Upper lobe of left lung (tissue), 6 donors: ENCODE measurements around the gene TTLL12. TPM values are rescaled to one million over a fixed set of nuclear protein-coding genes. Genes with fewer than 3 reads are reported as not detected.

Experiments
- ATAC-seq, 2 donors: fragments of 200-7000 bp; cut with Tn5 transposase; one replicate each; pipeline ENCODE4 v1.9.1; 2022; ENCODE audit warnings: mild to moderate bottlenecking in 2 of 2, moderate library complexity in 2 of 2; ENCODE audit not compliant: low FRiP score in 2 of 2
- DNase-seq, 2 donors: peaks; one replicate each; pipeline ENCODE4 v3.0.0-alpha.2; 2019 to 2020
- H3K27ac ChIP-seq, 4 donors: fragments of 200-600 bp; sonication (generic); one replicate each; pipeline ENCODE4 v1.5.1; 2016 to 2019
- H3K27me3 ChIP-seq, 4 donors: fragments of 200-600 bp; sonication (generic); one replicate each; pipeline ENCODE4 v1.5.1; 2017 to 2019
- H3K36me3 ChIP-seq, 4 donors: fragments of 200-600 bp; sonication (generic); one replicate each; pipeline ENCODE4 v1.5.1; 2016 to 2019
- H3K4me1 ChIP-seq, 4 donors: fragments of 200-600 bp; sonication (generic); one replicate each; pipeline ENCODE4 v1.5.1; 2018 to 2019
- H3K4me3 ChIP-seq, 4 donors: fragments of 200-600 bp; sonication (generic); one replicate each; pipeline ENCODE4 v1.5.1; 2017 to 2019; ENCODE audit warnings: mild to moderate bottlenecking in 2 of 4, moderate library complexity in 1 of 4
- H3K9me3 ChIP-seq, 4 donors: fragments of 200-600 bp; sonication (generic); one replicate each; pipeline ENCODE4 v1.5.1; 2018 to 2019
- EP300 ChIP-seq, 4 donors: sonication (generic); formaldehyde crosslinking; IDR thresholded peaks; one replicate each; pipeline ENCODE4 v1.5.1; 2017; ENCODE audit warnings: antibody characterized with exemption in 4 of 4, control low read depth in 2 of 4
- POLR2A ChIP-seq, 4 donors: fragments of 450-650 bp; IDR thresholded peaks; one replicate each; pipeline ENCODE4 v1.5.1; 2016 to 2017; ENCODE audit warnings: antibody characterized with exemption in 4 of 4, mild to moderate bottlenecking in 2 of 4
- POLR2AphosphoS5 ChIP-seq, 2 donors: sonication (generic); formaldehyde crosslinking; IDR thresholded peaks; one replicate each; pipeline ENCODE4 v1.5.1; 2017; ENCODE audit warnings: antibody characterized with exemption in 2 of 2
- WGBS, 2 donors: methylation state at CpG; one replicate each; pipeline ENCODE4 v1.1.5; 2017 to 2018; 5-methylcytosine and 5-hydroxymethylcytosine counted together
- total RNA-seq, 6 donors: library from RNA; depleted of rRNA in 4 of 6; stranded (reverse); fragments of >200 nt in 4 of 6; gene quantifications; one replicate each; pipeline versions ENCODE4 v1.1.0 to v1.2.1, GENCODE V29; 2016 to 2021
- TF ChIP-seq, protein P1 (sequence below), 6 experiments: fragments of 450-650 bp in 4 of 6; fragments of 200-600 bp in 2 of 6; sonication (generic) in 2 of 6; IDR thresholded peaks; one replicate each; pipeline ENCODE4 v1.5.1; 2016 to 2019; ENCODE audit warnings: antibody characterized with exemption in 6 of 6
- donor health status: DM: no; HTN: no; CAD: no; lungs with moderate emphysema.
- donor health status: DM: no; HTN: yes; CAD: no; lungs with severe emphysema.

Gene TTLL12
- total RNA-seq, 6 donors from 2014 or later, result 19.6 to 49.2 (median 25.0) TPM

DNA sequence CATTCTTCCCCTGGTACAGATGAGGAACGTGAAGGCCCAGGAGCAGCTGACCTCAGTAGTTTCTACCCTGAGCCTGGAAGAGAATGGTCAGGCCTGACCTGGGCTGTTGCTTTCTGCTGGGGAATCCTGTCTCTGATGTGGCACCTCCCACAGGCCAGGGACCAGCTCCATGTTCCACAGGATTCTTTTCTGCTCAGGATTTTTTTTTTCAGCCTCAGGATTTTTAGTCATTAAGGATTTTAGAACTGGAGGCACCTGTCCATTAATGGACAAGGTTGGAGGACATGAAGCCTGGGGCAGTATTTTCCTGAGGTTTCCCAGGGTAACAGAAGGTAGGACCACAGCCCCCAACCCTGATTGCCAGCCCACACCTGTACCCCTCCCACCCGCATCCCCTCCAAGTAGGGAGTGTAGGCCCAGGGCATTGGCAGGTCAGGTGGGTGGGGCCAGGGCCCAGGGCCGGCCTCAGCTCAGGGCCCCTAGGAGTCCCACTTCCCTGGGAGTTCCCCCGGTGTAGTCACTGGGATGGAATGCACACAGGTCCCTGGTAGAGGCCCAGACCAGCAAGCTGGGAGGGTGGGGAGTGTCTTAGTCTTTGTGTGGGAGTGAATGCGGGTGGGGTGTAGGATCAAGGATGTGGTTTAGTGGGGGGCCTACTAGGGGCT lies 60.3 kb downstream of the TTLL12 start:
- ATAC-seq, result peak in 1 of 2 donors; percentile 6
- no peak for TF ChIP-seq POLR2A (IDR thresholded peaks at IDR 0.05)

DNA sequence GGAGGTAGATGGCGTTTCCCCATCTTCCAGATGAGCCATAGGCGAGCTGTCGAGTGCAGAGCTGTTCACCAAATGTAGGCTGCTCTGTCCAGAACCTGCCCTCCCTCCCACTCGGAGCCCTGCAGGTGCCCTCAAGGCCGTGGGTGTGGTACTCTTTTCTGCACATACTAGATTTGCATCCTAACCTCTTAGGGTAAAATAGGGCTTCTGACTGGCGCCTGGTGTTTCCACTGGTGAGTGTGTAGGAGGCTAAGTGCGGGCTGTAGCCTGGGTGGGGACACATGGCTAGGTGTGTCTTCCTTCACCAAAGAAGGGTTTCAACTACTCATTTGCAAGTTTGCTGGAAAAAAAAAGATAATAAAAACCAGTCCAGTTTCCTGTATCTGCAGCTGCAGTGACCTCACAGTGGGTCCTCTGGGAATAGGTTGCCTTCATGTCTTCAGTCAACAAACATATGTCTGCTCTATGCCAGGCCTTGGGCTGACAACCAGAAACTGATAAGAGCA lies 67.9 kb downstream of the TTLL12 start:
- H3K36me3 ChIP-seq, result no peaks in the 10 kb centered on the region
- H3K9me3 ChIP-seq, result no peaks in the 10 kb centered on the region
- H3K27ac ChIP-seq, result no peak overlapping the region
- WGBS, 2 donors, result 64 to 80% methylated on average over 7 of the region's 7 CpGs
- no peak for ATAC-seq
- peaks cover 0 to 8% (median 7%) of the 10 kb centered on the region in 4 donors for H3K4me1 ChIP-seq
- DNase-seq, result no peak
- H3K27me3 ChIP-seq, result no peaks in the 10 kb centered on the region
- TF ChIP-seq, protein P1, sequence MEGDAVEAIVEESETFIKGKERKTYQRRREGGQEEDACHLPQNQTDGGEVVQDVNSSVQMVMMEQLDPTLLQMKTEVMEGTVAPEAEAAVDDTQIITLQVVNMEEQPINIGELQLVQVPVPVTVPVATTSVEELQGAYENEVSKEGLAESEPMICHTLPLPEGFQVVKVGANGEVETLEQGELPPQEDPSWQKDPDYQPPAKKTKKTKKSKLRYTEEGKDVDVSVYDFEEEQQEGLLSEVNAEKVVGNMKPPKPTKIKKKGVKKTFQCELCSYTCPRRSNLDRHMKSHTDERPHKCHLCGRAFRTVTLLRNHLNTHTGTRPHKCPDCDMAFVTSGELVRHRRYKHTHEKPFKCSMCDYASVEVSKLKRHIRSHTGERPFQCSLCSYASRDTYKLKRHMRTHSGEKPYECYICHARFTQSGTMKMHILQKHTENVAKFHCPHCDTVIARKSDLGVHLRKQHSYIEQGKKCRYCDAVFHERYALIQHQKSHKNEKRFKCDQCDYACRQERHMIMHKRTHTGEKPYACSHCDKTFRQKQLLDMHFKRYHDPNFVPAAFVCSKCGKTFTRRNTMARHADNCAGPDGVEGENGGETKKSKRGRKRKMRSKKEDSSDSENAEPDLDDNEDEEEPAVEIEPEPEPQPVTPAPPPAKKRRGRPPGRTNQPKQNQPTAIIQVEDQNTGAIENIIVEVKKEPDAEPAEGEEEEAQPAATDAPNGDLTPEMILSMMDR (IDR thresholded peaks at IDR 0.05), result no peak
- TF ChIP-seq EP300 (IDR thresholded peaks at IDR 0.05) (no peak), POLR2A (IDR thresholded peaks at IDR 0.05) (no peak), POLR2AphosphoS5 (IDR thresholded peaks at IDR 0.05) (no peak)
- H3K4me3 ChIP-seq, result no peak overlapping the region

More for the DNA sequence above, 60.3 kb downstream of the TTLL12 start:
- H3K27ac ChIP-seq, result no peak overlapping the region
- H3K4me1 ChIP-seq, result peaks cover 5 to 37% (median 14%) of the 10 kb centered on the region in 4 donors
- H3K27me3 ChIP-seq, result no peaks in the 10 kb centered on the region
- no peak overlapping the region for H3K4me3 ChIP-seq
- 50% methylated on average over 2 to 5 of the region's 5 CpGs for WGBS, 2 donors
- DNase-seq, result no peak
- H3K9me3 ChIP-seq, result no peaks in the 10 kb centered on the region
- peaks cover 0 to 13% (median 0%) of the 10 kb centered on the region in 4 donors for H3K36me3 ChIP-seq

DNA sequence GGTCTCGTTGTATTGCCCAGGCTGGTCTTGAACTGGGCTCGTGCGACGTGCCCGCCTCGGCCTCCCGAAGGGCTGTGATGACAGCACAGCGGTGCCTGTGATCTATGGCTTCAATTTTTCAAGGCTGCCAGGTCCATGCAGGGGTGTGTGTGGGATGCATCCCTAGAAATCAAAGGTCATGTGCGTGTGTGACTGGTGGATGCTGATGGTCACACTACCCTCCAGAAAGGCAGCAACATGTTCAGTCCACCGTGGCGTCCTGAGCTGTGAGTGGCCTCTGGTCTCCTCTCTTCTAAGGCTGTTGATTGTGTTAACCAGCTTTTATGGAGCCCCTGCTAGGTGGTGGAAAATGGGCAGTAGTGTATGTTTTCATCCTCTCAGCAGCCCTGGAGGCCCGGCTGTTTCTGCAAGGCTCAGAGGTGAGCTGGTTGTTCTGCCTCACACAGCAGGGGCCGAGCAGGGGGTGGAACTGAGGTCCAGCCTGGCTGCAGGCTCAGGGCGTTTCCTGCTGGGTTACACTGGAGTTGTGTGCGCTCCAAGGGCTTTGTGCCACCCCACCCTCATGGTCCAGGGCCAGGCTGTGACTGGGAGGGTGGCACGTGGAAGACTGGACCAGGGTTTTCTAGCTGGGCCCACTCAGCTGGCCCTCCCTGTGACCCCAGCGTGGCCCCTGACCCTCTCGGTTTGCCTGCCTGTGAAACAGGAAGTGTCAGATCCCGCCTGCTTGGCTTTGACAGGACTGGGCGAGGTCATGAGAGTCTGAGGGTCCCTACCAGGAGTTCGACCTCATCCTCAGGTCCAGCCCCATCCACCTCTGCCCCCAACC lies 68.7 kb downstream of the TTLL12 start:
- DNase-seq (no peak), ATAC-seq (no peak)
- no peak for TF ChIP-seq POLR2AphosphoS5 (IDR thresholded peaks at IDR 0.05)
- TF ChIP-seq EP300 (IDR thresholded peaks at IDR 0.05), result no peak
- TF ChIP-seq POLR2A (IDR thresholded peaks at IDR 0.05), result no peak
- TF ChIP-seq, protein P1 (IDR thresholded peaks at IDR 0.05), result no peak
- Histone ChIP-seq H3K4me1 (peaks cover 0 to 13% (median 7%) of the 10 kb centered on the region in 4 donors), H3K27ac (no peak overlapping the region), H3K9me3 (no peaks in the 10 kb centered on the region), H3K27me3 (no peaks in the 10 kb centered on the region), H3K36me3 (no peaks in the 10 kb centered on the region), H3K4me3 (no peak overlapping the region)
- WGBS, 2 donors, result 75 to 92% methylated on average over 12 to 17 of the region's 21 CpGs

DNA sequence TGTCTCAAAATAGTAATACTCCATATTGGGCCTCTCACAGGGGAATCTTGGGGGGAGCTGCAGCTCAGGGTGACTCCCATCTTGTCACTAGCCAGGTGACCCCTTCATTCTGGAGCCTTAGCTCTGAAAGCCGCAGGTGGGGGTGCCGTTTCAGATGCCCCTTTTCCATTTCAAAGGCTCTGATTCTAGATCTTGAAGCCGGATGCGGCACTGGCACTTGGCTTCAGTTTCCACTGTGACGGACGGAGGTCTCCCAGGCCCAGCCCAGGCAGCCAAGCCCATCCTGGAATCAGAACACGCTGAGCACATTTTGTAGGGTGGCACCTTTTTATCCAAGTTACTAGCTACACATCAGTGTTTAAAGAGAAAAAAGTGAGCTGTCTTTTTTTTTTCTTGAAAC lies 70.0 kb downstream of the TTLL12 start:
- TF ChIP-seq, protein P1 (IDR thresholded peaks at IDR 0.05), result no peak
- no peak for TF ChIP-seq POLR2AphosphoS5 (IDR thresholded peaks at IDR 0.05)
- no peak for TF ChIP-seq POLR2A (IDR thresholded peaks at IDR 0.05)
- TF ChIP-seq EP300 (IDR thresholded peaks at IDR 0.05), result no peak
- 92 to 97% methylated on average over 7 of the region's 7 CpGs for WGBS, 2 donors
- no peak for ATAC-seq
- Histone ChIP-seq H3K27ac (no peak overlapping the region), H3K27me3 (no peaks in the 10 kb centered on the region), H3K9me3 (no peaks in the 10 kb centered on the region), H3K4me1 (peaks cover 0 to 14% (median 7%) of the 10 kb centered on the region in 4 donors), H3K4me3 (no peak overlapping the region), H3K36me3 (no peaks in the 10 kb centered on the region)
- no peak for DNase-seq

Other genes with a start within 250 kb of the TTLL12 start
- gene PACSIN2, start 172.0 kb downstream of the TTLL12 start, total RNA-seq, result 100 to 1,000 TPM; 120 to 186 (median 151) TPM
- 1 to 10 TPM; 1.0 to 5.7 (median 4.8) TPM for gene TTLL1, start 97.7 kb downstream of the TTLL12 start, total RNA-seq
- 1 to 10 TPM in 4 of 6 donors, not detected in 2; 2.3 to 6.2 (median 2.7) TPM for gene BIK, start 76.4 kb downstream of the TTLL12 start, total RNA-seq
- 10 to 100 TPM; 15.6 to 34.4 (median 18.5) TPM for gene MCAT, start 43.7 kb downstream of the TTLL12 start, total RNA-seq
- 100 to 1,000 TPM; 127 to 426 (median 315) TPM for gene TSPO, start 35.6 kb downstream of the TTLL12 start, total RNA-seq
- 10 to 100 TPM in 5 of 6 donors, 1 to 10 TPM in 1; 9.7 to 55.9 (median 20.8) TPM for gene SCUBE1, start 156.2 kb upstream of the TTLL12 start, total RNA-seq
- gene MPPED1, start 224.9 kb upstream of the TTLL12 start, total RNA-seq, result not detected